H1 (cell line): ENCODE data around the gene PHACTR2. TPM values are rescaled to one million over a fixed set of nuclear protein-coding genes. Genes with fewer than 3 reads are reported as not detected.
A peak's percentile ranks its signal among the peaks of the same experiment; 100 is the strongest.

Experiments used
- ASH2L ChIP-seq: fragments of 200-600, 300-600 bp; sonication (generic); IDR thresholded peaks from one replicate; pipeline ENCODE4 v1.7.1; 2017; ENCODE audit warnings: low read length
- HDAC2 ChIP-seq, 2 experiments: fragments of 300-600 bp in 1 of 2; sonication (generic) in 1 of 2; IDR thresholded peaks; 2 replicates each; pipeline ENCODE4 v1.6.1; 2011 to 2012; ENCODE audit warnings: low read depth in 2 of 2, low read length in 2 of 2, mild to moderate bottlenecking in 2 of 2, moderate library complexity in 2 of 2, borderline replicate concordance in 1 of 2, inconsistent platforms in 1 of 2
- polyA plus RNA-seq, 7 experiments: library from polyadenylated mRNA; depleted of rRNA in 3 of 7; stranded (reverse) in 5 of 7; unstranded in 2 of 7; fragments of >200 nt in 5 of 7; fragments of 200-250 nt in 2 of 7; gene quantifications; 1 replicate in 5 of 7; 2 replicates in 1 of 7; 4 replicates in 1 of 7; pipeline versions ENCODE4 v1.2.1 to v1.2.3, GENCODE V29; 2011 to 2013; ENCODE audit warnings: missing spikeins in 2 of 7, mixed read lengths in 2 of 7
- total RNA-seq: library from RNA; stranded (reverse); fragmentation: NEBNext Ultra II Directional; extraction: Animal tissue kit (Norgen Biotek cat#: 25700); gene quantifications from 2 replicates; pipeline ENCODE4 v1.2.1, GENCODE V29; 2021

The PHACTR2 gene
- total and polyA plus RNA-seq, 2 of the 8 experiments (the other 6 are each of a cell fraction or from before 2014, with no cell fraction given) = 16.9 to 131 TPM

- no peak for TF ChIP-seq HDAC2 (IDR thresholded peaks at IDR 0.05; ENCODE audit: borderline replicate concordance in 1 of 2, low read depth in 2 of 2, low read length in 2 of 2)
- peak; percentile 28 for TF ChIP-seq ASH2L
Measured at GRCh38 chr6:143803769-143804568, 126.2 kb downstream of the PHACTR2 start (continued).
